B cell (primary cell): ENCODE measurements around the gene PRPF31.

Experiments used
- CTCF ChIP-seq: fragments of 200-600 bp; IDR thresholded peaks from one replicate; pipeline ENCODE4 v1.8.0; 2022; ENCODE audit warnings: antibody characterized with exemption, mild to moderate bottlenecking
- EZH2 ChIP-seq: IDR thresholded peaks from 2 replicates; pipeline ENCODE4 v1.6.1; 2012; ENCODE audit warnings: borderline replicate concordance, low read depth, mild to moderate bottlenecking, moderate library complexity, low read length; ENCODE audit not compliant: insufficient read depth, poor library complexity, severe bottlenecking

- TF ChIP-seq CTCF (no peak), EZH2 (no peak)
Observed at GRCh38 chr19:54148158-54148557, 32.6 kb downstream of the PRPF31 start.
